Sigmoid colon (tissue), 7 donors: ENCODE data around the gene CLSTN1. TPM values are rescaled to one million over a fixed set of nuclear protein-coding genes. Genes with fewer than 3 reads are reported as not detected.

ENCODE experiments used
- DNase-seq: peaks from one replicate; pipeline ENCODE4 v3.0.0-alpha.2; 2019
- H3K27ac ChIP-seq, 4 donors: fragments of 200-600 bp; sonication (generic); one replicate each; pipeline ENCODE4 v1.5.1; 2016 to 2019; ENCODE audit warnings: mild to moderate bottlenecking in 1 of 4
- H3K27me3 ChIP-seq, 3 donors: fragments of 200-600 bp; sonication (generic); one replicate each; pipeline ENCODE4 v1.5.1; 2019; ENCODE audit warnings: mild to moderate bottlenecking in 1 of 3
- H3K36me3 ChIP-seq, 4 donors: fragments of 200-600 bp; sonication (generic); one replicate each; pipeline ENCODE4 v1.5.1; 2016 to 2019
- H3K4me1 ChIP-seq, 4 donors: fragments of 200-600 bp; sonication (generic); one replicate each; pipeline ENCODE4 v1.5.1; 2017 to 2019
- H3K4me3 ChIP-seq, 4 donors: fragments of 200-600 bp; sonication (generic); one replicate each; pipeline ENCODE4 v1.5.1; 2017 to 2019; ENCODE audit warnings: mild to moderate bottlenecking in 2 of 4, moderate library complexity in 1 of 4
- H3K9me3 ChIP-seq, 4 donors: fragments of 200-600 bp in 3 of 4; sonication (generic) in 3 of 4; one replicate each; pipeline versions ENCODE4 v1.5.1 to v1.6.1; 2013 to 2019
- CTCF ChIP-seq, 4 experiments: fragments of 450-650 bp in 3 of 4; fragments of 200-600 bp in 1 of 4; IDR thresholded peaks; one replicate each; pipeline ENCODE4 v1.5.1; 2016 to 2019; ENCODE audit warnings: antibody characterized with exemption in 4 of 4, mild to moderate bottlenecking in 3 of 4, moderate library complexity in 2 of 4
- EP300 ChIP-seq, 4 donors: sonication (generic); formaldehyde crosslinking; IDR thresholded peaks; one replicate each; pipeline ENCODE4 v1.6.1; 2017; ENCODE audit warnings: antibody characterized with exemption in 4 of 4
- POLR2A ChIP-seq, 2 donors: fragments of 450-650 bp; IDR thresholded peaks; one replicate each; pipeline ENCODE4 v1.6.1; 2016; ENCODE audit warnings: antibody characterized with exemption in 2 of 2, mild to moderate bottlenecking in 2 of 2, moderate library complexity in 2 of 2
- POLR2AphosphoS5 ChIP-seq, 4 donors: sonication (generic); formaldehyde crosslinking; IDR thresholded peaks; one replicate each; pipeline ENCODE4 v1.6.1; 2017; ENCODE audit warnings: antibody characterized with exemption in 4 of 4
- WGBS, 2 donors: extraction: QIAGEN DNeasy Blood & Tissue Kit; methylation state at CpG; one replicate each; pipeline ENCODE4 v1.1.7; 2013; 5-methylcytosine and 5-hydroxymethylcytosine counted together
- intact Hi-C: fragments of 100-400 bp; cut with DNase I; formaldehyde crosslinking; loops from one replicate; pipeline ENCODE4 v1.15.1; 2023
- polyA plus RNA-seq, 3 donors: library from polyadenylated mRNA; stranded (reverse); fragments of 200-250 nt; gene quantifications; one replicate each; pipeline ENCODE4 v1.2.3, GENCODE V29; 2013
- total RNA-seq, 4 donors: library from RNA; depleted of rRNA; stranded (reverse); fragments of >200 nt; gene quantifications; one replicate each; pipeline ENCODE4 v1.1.0, GENCODE V29; 2016
- donor health status: healthy with polysubstance abuse.
- donor health status: Bipolar disorder and iron deficiency.
- donor health status: healthy.

The CLSTN1 gene
- total and polyA plus RNA-seq, 7 donors, result 21.0 to 105 (median 34.6) TPM

- Histone ChIP-seq H3K36me3 (no peaks in the 10 kb centered on the region), H3K4me1 (no peaks in the 10 kb centered on the region), H3K27ac (no peak overlapping the region), H3K4me3 (no peak overlapping the region), H3K27me3 (no peaks in the 10 kb centered on the region), H3K9me3 (no peaks in the 10 kb centered on the region)
- intact Hi-C loops, result loop anchor here (5.0 kb wide), 1 partner anchor 167 kb away; no protein-coding TSS in a partner anchor
- TF ChIP-seq CTCF (IDR thresholded peaks at IDR 0.05) (no peak), POLR2AphosphoS5 (IDR thresholded peaks at IDR 0.05) (no peak), POLR2A (IDR thresholded peaks at IDR 0.05) (no peak), EP300 (IDR thresholded peaks at IDR 0.05) (no peak)
- 92 to 93% methylated on average over 12 of the region's 12 CpGs for WGBS, 2 donors
- no peak for DNase-seq
Measured at GRCh38 chr1:9700340-9700739, 123.4 kb downstream of the CLSTN1 start.

GRCh38 chr1:9699361-9699760 lies 124.4 kb downstream of the CLSTN1 start:
- 53 to 84% methylated on average over 7 of the region's 7 CpGs for WGBS, 2 donors
- no peaks in the 10 kb centered on the region for H3K36me3 ChIP-seq
- intact Hi-C loops, result no loop called here
- no peak for DNase-seq
- no peak overlapping the region for H3K4me3 ChIP-seq
- H3K27ac ChIP-seq, result no peak overlapping the region
- H3K4me1 ChIP-seq, result no peaks in the 10 kb centered on the region
- no peaks in the 10 kb centered on the region for H3K27me3 ChIP-seq
- no peak for TF ChIP-seq EP300 (IDR thresholded peaks at IDR 0.05)
- no peak for TF ChIP-seq CTCF (IDR thresholded peaks at IDR 0.05)
- TF ChIP-seq POLR2A (IDR thresholded peaks at IDR 0.05), result no peak
- no peak for TF ChIP-seq POLR2AphosphoS5 (IDR thresholded peaks at IDR 0.05)
- no peaks in the 10 kb centered on the region for H3K9me3 ChIP-seq

- TF ChIP-seq CTCF (IDR thresholded peaks at IDR 0.05), result no peak
- TF ChIP-seq EP300 (IDR thresholded peaks at IDR 0.05), result no peak
- no peak for TF ChIP-seq POLR2A (IDR thresholded peaks at IDR 0.05)
- no peak for TF ChIP-seq POLR2AphosphoS5 (IDR thresholded peaks at IDR 0.05)
- Histone ChIP-seq H3K9me3 (no peaks in the 10 kb centered on the region), H3K27ac (no peak overlapping the region), H3K27me3 (no peaks in the 10 kb centered on the region), H3K4me1 (no peaks in the 10 kb centered on the region), H3K36me3 (peaks cover 0 to 4% (median 0%) of the 10 kb centered on the region in 4 donors), H3K4me3 (no peak overlapping the region)
- no peak for DNase-seq
- intact Hi-C loops, result no loop called here
- WGBS, 2 donors, result 96 to 98% methylated on average over 2 of the region's 2 CpGs
Measured at GRCh38 chr1:9696793-9697192, 127.0 kb downstream of the CLSTN1 start.

- TF ChIP-seq EP300 (IDR thresholded peaks at IDR 0.05) (no peak), POLR2AphosphoS5 (IDR thresholded peaks at IDR 0.05) (no peak), CTCF (IDR thresholded peaks at IDR 0.05) (no peak), POLR2A (IDR thresholded peaks at IDR 0.05) (no peak)
- Histone ChIP-seq H3K36me3 (peaks cover 0 to 4% (median 0%) of the 10 kb centered on the region in 4 donors), H3K4me1 (peaks cover 0 to 38% (median 28%) of the 10 kb centered on the region in 4 donors), H3K9me3 (no peaks in the 10 kb centered on the region), H3K27ac (no peak overlapping the region), H3K27me3 (no peaks in the 10 kb centered on the region), H3K4me3 (no peak overlapping the region)
- intact Hi-C loops, result no loop called here
- no peak for DNase-seq
- 74 to 79% methylated on average over 5 of the region's 5 CpGs for WGBS, 2 donors
Measured at GRCh38 chr1:9691691-9692090, 132.1 kb downstream of the CLSTN1 start.

GRCh38 chr1:9691108-9691445 lies 132.7 kb downstream of the CLSTN1 start:
- H3K27me3 ChIP-seq, result no peaks in the 10 kb centered on the region
- no peaks in the 10 kb centered on the region for H3K9me3 ChIP-seq
- intact Hi-C loops, result no loop called here
- WGBS, 2 donors, result 76 to 77% methylated on average over 6 of the region's 6 CpGs
- peaks cover 0 to 4% (median 0%) of the 10 kb centered on the region in 4 donors for H3K36me3 ChIP-seq
- no peak for TF ChIP-seq EP300 (IDR thresholded peaks at IDR 0.05)
- TF ChIP-seq POLR2A (IDR thresholded peaks at IDR 0.05), result no peak
- no peak for TF ChIP-seq POLR2AphosphoS5 (IDR thresholded peaks at IDR 0.05)
- TF ChIP-seq CTCF (IDR thresholded peaks at IDR 0.05), result no peak
- H3K4me3 ChIP-seq, result no peak overlapping the region
- no peak overlapping the region for H3K27ac ChIP-seq
- peaks cover 0 to 38% (median 28%) of the 10 kb centered on the region in 4 donors for H3K4me1 ChIP-seq
- no peak for DNase-seq
